Measurements from ENCODE around the gene GNB1. TPM values are rescaled to one million over a fixed set of nuclear protein-coding genes. Genes with fewer than 3 reads are reported as not detected.
A peak's percentile ranks its signal among the peaks of the same experiment; 100 is the strongest.

The GNB1 gene
- total RNA-seq, 1 experiment from 2014 or later = 93.7 TPM

GRCh38 chr1:1898246-1898933 is 7.5 kb upstream of the GNB1 start:
- no peak overlapping the region for H3K4me2 ChIP-seq (ENCODE audit: low read depth, low read length, poor library complexity, severe bottlenecking)
- no peaks in the 10 kb centered on the region for H3K27me3 ChIP-seq (ENCODE audit: low read length)
- no peaks in the 10 kb centered on the region for H4K20me1 ChIP-seq (ENCODE audit: insufficient read depth, low read depth, low read length)
- H3K27ac ChIP-seq (ENCODE audit: low read length) = no peak overlapping the region
- no peaks in the 10 kb centered on the region for H3K9me2 ChIP-seq (replicated peaks; ENCODE audit: insufficient read depth, low read length)
- DNase-seq = no peak
- H3K4me1 ChIP-seq (ENCODE audit: low read length) = peaks cover 28% of the 10 kb centered on the region
- H3K9me3 ChIP-seq (ENCODE audit: low read length) = peaks cover 4% of the 10 kb centered on the region; the same call in 1 of the 2 replicates
- H2AFZ ChIP-seq (ENCODE audit: low read length) = no peak overlapping the region
- H3K9ac ChIP-seq (ENCODE audit: low read length) = no peak overlapping the region
- no peak overlapping the region for H3K4me3 ChIP-seq (ENCODE audit: low read length)
- no peaks in the 10 kb centered on the region for H3K79me2 ChIP-seq (ENCODE audit: low read length)
- no peaks in the 10 kb centered on the region for H3K36me3 ChIP-seq (ENCODE audit: insufficient read depth, low read length)

- H3K4me2 ChIP-seq (ENCODE audit: low read depth, low read length, poor library complexity, severe bottlenecking) = no peak overlapping the region
- H2AFZ ChIP-seq (ENCODE audit: low read length) = no peak overlapping the region
- H3K9me2 ChIP-seq (replicated peaks; ENCODE audit: insufficient read depth, low read length) = no peaks in the 10 kb centered on the region
- no peak overlapping the region for H3K4me3 ChIP-seq (ENCODE audit: low read length)
- H3K9ac ChIP-seq (ENCODE audit: low read length) = peak overlapping the region; percentile 39
- no peaks in the 10 kb centered on the region for H3K79me2 ChIP-seq (ENCODE audit: low read length)
- no peaks in the 10 kb centered on the region for H3K27me3 ChIP-seq (ENCODE audit: low read length)
- H3K9me3 ChIP-seq (ENCODE audit: low read length) = no peaks in the 10 kb centered on the region
- no peak overlapping the region for H3K27ac ChIP-seq (ENCODE audit: low read length)
- H3K36me3 ChIP-seq (ENCODE audit: insufficient read depth, low read length) = no peaks in the 10 kb centered on the region
- DNase-seq = peak; percentile 68
- peaks cover 37% of the 10 kb centered on the region for H3K4me1 ChIP-seq (ENCODE audit: low read length)
- H4K20me1 ChIP-seq (ENCODE audit: insufficient read depth, low read depth, low read length) = no peaks in the 10 kb centered on the region
Measured at GRCh38 chr1:1895456-1896336, 4.8 kb upstream of the GNB1 start.

GRCh38 chr1:1895060-1895418 is 4.2 kb upstream of the GNB1 start:
- H3K27ac ChIP-seq (ENCODE audit: low read length) = no peak overlapping the region
- no peaks in the 10 kb centered on the region for H3K27me3 ChIP-seq (ENCODE audit: low read length)
- no peak overlapping the region for H3K4me2 ChIP-seq (ENCODE audit: low read depth, low read length, poor library complexity, severe bottlenecking)
- H3K4me1 ChIP-seq (ENCODE audit: low read length) = peaks cover 37% of the 10 kb centered on the region
- H3K9me2 ChIP-seq (replicated peaks; ENCODE audit: insufficient read depth, low read length) = no peaks in the 10 kb centered on the region
- no peaks in the 10 kb centered on the region for H3K36me3 ChIP-seq (ENCODE audit: insufficient read depth, low read length)
- peaks cover 2% of the 10 kb centered on the region for H3K79me2 ChIP-seq (ENCODE audit: low read length)
- DNase-seq = no peak
- no peak overlapping the region for H2AFZ ChIP-seq (ENCODE audit: low read length)
- no peak overlapping the region for H3K4me3 ChIP-seq (ENCODE audit: low read length)
- H3K9ac ChIP-seq (ENCODE audit: low read length) = peak overlapping the region; percentile 39; the same call in 1 of the 2 replicates
- no peaks in the 10 kb centered on the region for H3K9me3 ChIP-seq (ENCODE audit: low read length)
- H4K20me1 ChIP-seq (ENCODE audit: insufficient read depth, low read depth, low read length) = no peaks in the 10 kb centered on the region

GRCh38 chr1:1894354-1895059 is 3.6 kb upstream of the GNB1 start:
- Histone ChIP-seq H3K79me2 (ENCODE audit: low read length) (peaks cover 7% of the 10 kb centered on the region), H3K4me1 (ENCODE audit: low read length) (peaks cover 37% of the 10 kb centered on the region), H3K9ac (ENCODE audit: low read length) (peak overlapping the region; percentile 44), H3K36me3 (ENCODE audit: insufficient read depth, low read length) (no peaks in the 10 kb centered on the region), H2AFZ (ENCODE audit: low read length) (no peak overlapping the region), H3K9me2 (replicated peaks; ENCODE audit: insufficient read depth, low read length) (no peaks in the 10 kb centered on the region), H4K20me1 (ENCODE audit: insufficient read depth, low read depth, low read length) (peaks cover 4% of the 10 kb centered on the region), H3K27ac (ENCODE audit: low read length) (no peak overlapping the region), H3K4me2 (ENCODE audit: low read depth, low read length, poor library complexity, severe bottlenecking) (no peak overlapping the region), H3K9me3 (ENCODE audit: low read length) (no peaks in the 10 kb centered on the region), H3K27me3 (ENCODE audit: low read length) (no peaks in the 10 kb centered on the region), H3K4me3 (ENCODE audit: low read length) (no peak overlapping the region)
- peak; percentile 53 for DNase-seq

GRCh38 chr1:1893997-1894353 is 3.1 kb upstream of the GNB1 start:
- Histone ChIP-seq H3K9me3 (ENCODE audit: low read length) (no peaks in the 10 kb centered on the region), H4K20me1 (ENCODE audit: insufficient read depth, low read depth, low read length) (peaks cover 10% of the 10 kb centered on the region), H3K4me3 (ENCODE audit: low read length) (no peak overlapping the region), H3K4me1 (ENCODE audit: low read length) (peaks cover 40% of the 10 kb centered on the region), H3K36me3 (ENCODE audit: insufficient read depth, low read length) (0 out of 2 replicates have a peak, but pooled peaks cover under 1% of the 10 kb centered on the region), H2AFZ (ENCODE audit: low read length) (no peak overlapping the region), H3K9me2 (replicated peaks; ENCODE audit: insufficient read depth, low read length) (no peaks in the 10 kb centered on the region), H3K27me3 (ENCODE audit: low read length) (no peaks in the 10 kb centered on the region), H3K79me2 (ENCODE audit: low read length) (peaks cover 13% of the 10 kb centered on the region), H3K27ac (ENCODE audit: low read length) (no peak overlapping the region), H3K4me2 (ENCODE audit: low read depth, low read length, poor library complexity, severe bottlenecking) (no peak overlapping the region), H3K9ac (ENCODE audit: low read length) (peak overlapping the region; percentile 44; the same call in 1 of the 2 replicates)
- no peak for DNase-seq

GRCh38 chr1:1893291-1893985 is 2.6 kb upstream of the GNB1 start:
- H2AFZ ChIP-seq (ENCODE audit: low read length) = no peak overlapping the region
- H3K4me2 ChIP-seq (ENCODE audit: low read depth, low read length, poor library complexity, severe bottlenecking) = no peak overlapping the region
- peaks cover 45% of the 10 kb centered on the region for H3K4me1 ChIP-seq (ENCODE audit: low read length)
- peaks cover 18% of the 10 kb centered on the region for H3K79me2 ChIP-seq (ENCODE audit: low read length)
- H3K27ac ChIP-seq (ENCODE audit: low read length) = no peak overlapping the region
- H4K20me1 ChIP-seq (ENCODE audit: insufficient read depth, low read depth, low read length) = peaks cover 15% of the 10 kb centered on the region
- no peaks in the 10 kb centered on the region for H3K9me3 ChIP-seq (ENCODE audit: low read length)
- no peak overlapping the region for H3K4me3 ChIP-seq (ENCODE audit: low read length)
- no peaks in the 10 kb centered on the region for H3K9me2 ChIP-seq (replicated peaks; ENCODE audit: insufficient read depth, low read length)
- peaks cover 5% of the 10 kb centered on the region; the same call in 1 of the 2 replicates for H3K36me3 ChIP-seq (ENCODE audit: insufficient read depth, low read length)
- H3K9ac ChIP-seq (ENCODE audit: low read length) = no peak overlapping the region
- H3K27me3 ChIP-seq (ENCODE audit: low read length) = no peaks in the 10 kb centered on the region
- DNase-seq = no peak

GRCh38 chr1:1892763-1893120 is 1.9 kb upstream of the GNB1 start:
- Histone ChIP-seq H3K4me1 (ENCODE audit: low read length) (peaks cover 52% of the 10 kb centered on the region), H3K4me2 (ENCODE audit: low read depth, low read length, poor library complexity, severe bottlenecking) (no peak overlapping the region), H3K27ac (ENCODE audit: low read length) (no peak overlapping the region), H3K9ac (ENCODE audit: low read length) (no peak overlapping the region), H2AFZ (ENCODE audit: low read length) (no peak overlapping the region), H3K36me3 (ENCODE audit: insufficient read depth, low read length) (peaks cover 7% of the 10 kb centered on the region; the same call in 1 of the 2 replicates), H4K20me1 (ENCODE audit: insufficient read depth, low read depth, low read length) (peaks cover 22% of the 10 kb centered on the region), H3K9me2 (replicated peaks; ENCODE audit: insufficient read depth, low read length) (no peaks in the 10 kb centered on the region), H3K79me2 (ENCODE audit: low read length) (peaks cover 25% of the 10 kb centered on the region), H3K9me3 (ENCODE audit: low read length) (no peaks in the 10 kb centered on the region), H3K27me3 (ENCODE audit: low read length) (no peaks in the 10 kb centered on the region), H3K4me3 (ENCODE audit: low read length) (no peak overlapping the region)
- DNase-seq = no peak
